AG09319 (cell line): Measurements from ENCODE around the gene STK38L.

Experiments used
- DNase-seq: peaks from one replicate; pipeline ENCODE4 v3.0.0-alpha.2; 2010; ENCODE audit warnings: low read depth; ENCODE audit errors: extremely low read depth
- TF ChIP-seq, protein P1 (sequence below): IDR thresholded peaks from 2 replicates; pipeline ENCODE4 v1.5.1; 2011; ENCODE audit warnings: low read depth, mild to moderate bottlenecking, inconsistent platforms, low read length, moderate library complexity

The STK38L gene

DNA sequence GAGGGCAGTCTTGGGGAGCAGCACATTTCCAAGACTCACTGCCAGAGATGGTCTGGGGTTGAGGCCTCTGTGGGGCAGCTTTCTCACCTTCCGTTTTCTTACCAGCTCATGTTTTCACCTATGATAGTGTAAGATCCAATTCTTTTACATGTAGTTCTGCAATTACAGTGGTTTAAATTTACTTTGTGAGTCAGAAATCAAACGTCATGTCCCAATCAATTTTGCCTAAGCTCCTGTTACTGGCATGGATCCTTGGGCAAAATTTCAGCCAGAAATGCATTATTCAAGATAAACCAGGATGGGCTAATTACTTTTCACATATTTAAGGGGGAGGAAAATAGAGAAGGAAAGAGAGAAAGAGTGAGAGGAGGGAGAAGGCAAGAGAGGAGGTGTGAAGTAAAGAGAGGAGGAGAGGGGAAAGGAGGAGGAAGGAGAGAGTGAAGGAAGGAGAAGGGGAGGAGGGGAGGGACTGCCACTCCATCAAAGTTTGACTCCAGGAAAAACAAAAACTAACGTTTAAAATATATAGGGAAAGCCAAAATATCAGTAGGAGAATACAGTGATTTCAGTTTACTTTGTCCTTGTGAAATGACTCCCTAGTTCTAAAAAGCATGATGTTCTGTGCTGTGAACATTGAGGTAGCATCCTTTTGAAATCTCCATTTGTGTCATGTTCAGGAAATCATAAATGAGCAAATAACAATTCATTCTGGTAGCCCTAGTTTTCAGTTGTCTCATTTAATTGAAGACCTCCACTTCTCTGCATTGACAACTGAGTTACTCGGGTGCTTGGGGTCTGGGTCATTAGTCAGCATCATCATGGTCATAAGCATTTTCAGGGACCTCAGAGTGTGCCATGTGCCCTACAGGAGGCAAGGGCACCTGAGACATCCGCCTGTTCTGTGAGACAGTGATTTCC, 91.5 kb downstream of the STK38L start:
- DNase-seq = no peak
- TF ChIP-seq, protein P1, sequence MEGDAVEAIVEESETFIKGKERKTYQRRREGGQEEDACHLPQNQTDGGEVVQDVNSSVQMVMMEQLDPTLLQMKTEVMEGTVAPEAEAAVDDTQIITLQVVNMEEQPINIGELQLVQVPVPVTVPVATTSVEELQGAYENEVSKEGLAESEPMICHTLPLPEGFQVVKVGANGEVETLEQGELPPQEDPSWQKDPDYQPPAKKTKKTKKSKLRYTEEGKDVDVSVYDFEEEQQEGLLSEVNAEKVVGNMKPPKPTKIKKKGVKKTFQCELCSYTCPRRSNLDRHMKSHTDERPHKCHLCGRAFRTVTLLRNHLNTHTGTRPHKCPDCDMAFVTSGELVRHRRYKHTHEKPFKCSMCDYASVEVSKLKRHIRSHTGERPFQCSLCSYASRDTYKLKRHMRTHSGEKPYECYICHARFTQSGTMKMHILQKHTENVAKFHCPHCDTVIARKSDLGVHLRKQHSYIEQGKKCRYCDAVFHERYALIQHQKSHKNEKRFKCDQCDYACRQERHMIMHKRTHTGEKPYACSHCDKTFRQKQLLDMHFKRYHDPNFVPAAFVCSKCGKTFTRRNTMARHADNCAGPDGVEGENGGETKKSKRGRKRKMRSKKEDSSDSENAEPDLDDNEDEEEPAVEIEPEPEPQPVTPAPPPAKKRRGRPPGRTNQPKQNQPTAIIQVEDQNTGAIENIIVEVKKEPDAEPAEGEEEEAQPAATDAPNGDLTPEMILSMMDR = no peak

DNA sequence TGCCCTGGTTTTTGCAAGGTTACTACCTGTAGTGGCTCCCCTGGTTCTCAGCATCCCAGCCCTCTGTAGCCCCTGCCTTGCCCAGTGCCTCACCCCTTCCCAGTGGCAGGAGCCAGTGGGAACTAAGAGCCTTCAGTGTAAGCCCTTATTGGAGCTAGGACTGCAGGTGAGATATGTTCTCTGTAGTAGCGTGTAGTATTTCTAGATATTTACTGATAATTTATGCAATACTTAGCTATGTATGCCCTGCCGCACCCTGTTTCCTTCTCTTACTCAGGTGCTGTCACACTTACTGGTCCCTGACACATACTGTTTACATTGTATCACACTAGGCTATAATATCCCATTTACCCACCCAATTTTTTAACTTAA, 92.2 kb downstream of the STK38L start:
- TF ChIP-seq, protein P1 = no peak
- no peak for DNase-seq

DNA sequence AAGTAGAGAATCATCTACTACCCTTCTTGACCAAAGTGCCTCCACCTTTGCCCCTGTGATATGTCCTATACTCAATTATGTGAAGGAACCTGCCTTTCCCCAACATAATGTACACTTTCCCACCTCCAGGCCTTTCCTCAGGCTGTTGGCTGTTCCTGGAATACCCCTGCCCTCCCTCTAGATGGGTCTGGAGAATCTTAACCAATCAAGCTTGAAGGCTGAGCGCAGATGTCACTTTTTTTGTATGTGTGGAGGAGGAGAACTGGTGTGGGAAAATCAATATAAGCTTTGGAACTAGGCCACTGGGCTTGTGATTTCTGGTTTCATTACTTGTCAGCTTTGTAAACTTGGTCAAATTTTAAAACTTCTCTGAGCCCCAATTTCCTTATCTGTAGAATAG, 93.3 kb downstream of the STK38L start:
- TF ChIP-seq, protein P1 = no peak
- DNase-seq = no peak

DNA sequence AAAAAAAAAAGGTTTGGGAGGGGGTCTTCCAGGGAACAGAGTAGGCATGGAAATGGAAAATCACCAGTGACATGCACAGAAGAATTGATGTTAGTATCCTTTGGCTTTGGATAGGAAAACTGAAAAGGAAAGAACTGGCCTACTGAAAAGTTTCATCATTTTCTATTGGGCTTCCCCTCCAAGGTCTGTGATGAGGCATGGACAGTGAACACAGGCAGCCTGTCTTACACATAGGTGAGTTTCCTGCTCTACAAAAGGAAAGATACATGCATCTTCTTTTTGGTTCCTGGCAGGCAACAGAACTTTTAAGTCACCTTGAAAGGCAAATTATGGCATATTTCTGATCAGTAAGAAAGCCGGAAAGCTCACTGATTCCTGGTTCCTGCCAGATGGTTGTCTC, 94.4 kb downstream of the STK38L start:
- TF ChIP-seq, protein P1 = no peak
- no peak for DNase-seq

DNA sequence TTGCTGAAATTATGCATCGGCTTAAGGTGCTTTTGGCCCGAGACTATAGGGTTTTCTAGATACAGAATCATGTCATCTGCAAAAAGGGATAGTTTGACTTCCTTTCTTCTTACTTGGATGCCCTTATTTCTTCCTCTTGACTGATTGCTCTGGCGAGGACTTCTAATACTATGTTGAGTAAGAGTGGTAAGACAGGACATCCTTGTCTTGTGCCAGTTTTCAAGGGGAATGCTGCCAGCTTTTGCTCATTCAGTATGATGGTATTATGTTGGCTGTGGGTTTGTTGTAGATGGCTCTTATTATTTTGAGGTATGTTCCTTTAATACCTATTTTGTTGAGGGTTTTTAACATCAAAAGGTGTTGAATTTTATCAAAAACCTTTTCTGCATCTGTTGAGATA, 96.9 kb downstream of the STK38L start:
- DNase-seq = no peak
- TF ChIP-seq, protein P1 = no peak

DNA sequence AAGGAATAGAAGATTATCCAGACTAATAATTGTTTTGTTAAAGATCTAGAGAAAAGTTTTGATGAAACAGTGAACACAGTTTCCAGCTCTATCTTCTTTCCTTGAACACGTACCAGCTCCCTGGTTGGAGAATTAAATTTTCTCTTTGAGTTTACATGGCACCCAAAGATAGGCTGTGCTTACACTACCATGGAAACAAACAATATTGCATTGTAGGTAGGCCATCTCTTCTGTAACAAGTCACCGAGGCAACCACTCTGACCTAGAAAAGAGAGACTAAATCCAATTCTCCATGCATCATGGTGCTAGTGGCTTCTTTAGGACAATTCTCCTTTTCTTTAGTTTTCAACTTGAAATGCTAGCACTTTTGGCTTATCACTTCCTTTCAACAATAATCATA, 98.5 kb downstream of the STK38L start:
- TF ChIP-seq, protein P1 = no peak
- no peak for DNase-seq

DNA sequence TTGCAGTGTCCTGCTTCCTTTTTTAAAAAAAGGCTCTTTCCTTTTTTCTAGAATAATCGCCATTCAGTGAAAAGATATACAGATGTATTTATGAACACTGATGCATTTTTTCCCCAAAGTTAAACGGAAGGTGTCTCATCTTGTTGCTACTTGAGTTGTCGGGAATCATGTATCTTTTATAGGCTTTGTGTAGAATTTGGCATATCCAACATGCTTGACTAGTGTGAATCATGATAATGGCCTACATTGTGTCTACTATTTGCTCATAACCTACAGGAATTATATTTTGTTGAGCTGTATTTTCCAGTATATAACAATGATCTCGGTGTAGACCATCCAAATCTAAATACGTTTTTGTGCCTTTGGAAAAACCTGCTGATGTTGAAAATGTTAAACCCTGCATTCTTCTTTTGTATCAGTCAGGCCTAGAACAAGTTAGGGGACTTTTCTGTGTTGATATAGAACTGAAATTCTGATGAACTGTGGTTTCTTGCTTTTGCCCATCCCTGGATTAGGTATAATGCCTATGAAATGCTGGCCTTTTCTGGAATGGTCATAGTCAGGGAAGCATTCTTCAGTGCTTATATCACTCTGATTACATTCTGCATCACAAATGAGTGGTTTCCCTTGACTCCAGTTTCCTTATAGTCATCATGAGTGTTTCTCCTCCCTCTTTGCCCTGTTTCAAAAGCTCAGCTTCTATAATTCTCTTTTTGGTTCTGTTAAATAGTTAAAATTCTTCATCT, 99.3 kb downstream of the STK38L start:
- TF ChIP-seq, protein P1 = no peak
- peak; percentile 71 for DNase-seq
